Activated naive CD4-positive, alpha-beta T cell treated with anti-CD3 and anti-CD28 coated beads, Interleukin-2, amount 10 ng/mL, durations not matched to agents 7 days and 5 days (primary cell): ENCODE data around the gene ZNF513.

Source experiments
- CTCF ChIA-PET: fragments of 350-600 bp; sonication (Branson Sonifier 250); formaldehyde crosslinking; loops from one replicate; lab custom pipeline; 2021; ENCODE audit warnings: antibody characterized with exemption; lab: Charles Lee
- DNase-seq: peaks from one replicate; pipeline ENCODE4 v3.0.0-alpha.2; 2020
- H3K27ac Mint-ChIP-seq: one replicate; pipeline ENCODE4 v1.8.0; 2021; ENCODE audit warnings: mild to moderate bottlenecking, moderate library complexity, mixed read lengths
- H3K27me3 Mint-ChIP-seq: one replicate; pipeline ENCODE4 v1.8.0; 2021; ENCODE audit warnings: mild to moderate bottlenecking, mixed read lengths
- H3K36me3 Mint-ChIP-seq: one replicate; pipeline ENCODE4 v1.8.0; 2021; ENCODE audit warnings: mixed read lengths
- H3K4me1 Mint-ChIP-seq: one replicate; pipeline ENCODE4 v1.8.0; 2021; ENCODE audit warnings: mixed read lengths
- H3K4me3 Mint-ChIP-seq: one replicate; pipeline ENCODE4 v1.8.0; 2021; ENCODE audit warnings: mild to moderate bottlenecking, moderate library complexity, mixed read lengths
- H3K9me3 Mint-ChIP-seq: one replicate; pipeline ENCODE4 v1.8.0; 2021; ENCODE audit warnings: mixed read lengths

ZNF513 gene

GRCh38 chr2:27408601-27409320 lies 28.2 kb upstream of the ZNF513 start:
- Mint-ChIP-seq H3K9me3 (peaks cover 4% of the 10 kb centered on the region), H3K27ac (peak overlapping the region; percentile 87), H3K4me3 (peak overlapping the region; percentile 81), H3K36me3 (peaks cover 20% of the 10 kb centered on the region), H3K4me1 (peaks cover 45% of the 10 kb centered on the region), H3K27me3 (peaks cover 9% of the 10 kb centered on the region)
- DNase-seq: peak; percentile 33
- CTCF ChIA-PET: interaction anchor here (1.1 to 2.2 kb wide), 6 partner anchors 22 to 274 kb away, joined by 3 to 12 read pairs (median 4); no protein-coding TSS in a partner anchor

- H3K4me3 Mint-ChIP-seq: peak overlapping the region; percentile 81
- peaks cover 9% of the 10 kb centered on the region for H3K27me3 Mint-ChIP-seq
- H3K4me1 Mint-ChIP-seq: peaks cover 50% of the 10 kb centered on the region
- peaks cover 4% of the 10 kb centered on the region for H3K9me3 Mint-ChIP-seq
- peaks cover 24% of the 10 kb centered on the region for H3K36me3 Mint-ChIP-seq
- DNase-seq: no peak
- peak overlapping the region; percentile 87 for H3K27ac Mint-ChIP-seq
- CTCF ChIA-PET: interaction anchor here (1.0 to 1.8 kb wide), 5 partner anchors 13 to 36 kb away, joined by 3 to 4 read pairs (median 4); no protein-coding TSS in a partner anchor
Measured at GRCh38 chr2:27407798-27408491, 27.4 kb upstream of the ZNF513 start.

GRCh38 chr2:27400348-27401135 lies 20.0 kb upstream of the ZNF513 start:
- CTCF ChIA-PET: no interaction called here
- peaks cover 34% of the 10 kb centered on the region for H3K4me1 Mint-ChIP-seq
- peak overlapping the region; percentile 5 for H3K27ac Mint-ChIP-seq
- no peaks in the 10 kb centered on the region for H3K27me3 Mint-ChIP-seq
- no peaks in the 10 kb centered on the region for H3K9me3 Mint-ChIP-seq
- no peak for DNase-seq
- H3K4me3 Mint-ChIP-seq: no peak overlapping the region
- H3K36me3 Mint-ChIP-seq: peaks cover 28% of the 10 kb centered on the region

GRCh38 chr2:27398962-27399361 lies 18.4 kb upstream of the ZNF513 start:
- Mint-ChIP-seq H3K27me3 (no peaks in the 10 kb centered on the region), H3K9me3 (no peaks in the 10 kb centered on the region), H3K4me3 (no peak overlapping the region), H3K4me1 (peaks cover 32% of the 10 kb centered on the region), H3K36me3 (peaks cover 30% of the 10 kb centered on the region), H3K27ac (no peak overlapping the region)
- no peak for DNase-seq
- CTCF ChIA-PET: interaction anchor here (0.6 kb wide), 1 partner anchor 30 kb away, joined by 3 read pairs; the partner anchor contains the start of gene NRBP1

- Mint-ChIP-seq H3K36me3 (peaks cover 26% of the 10 kb centered on the region), H3K4me3 (no peak overlapping the region), H3K9me3 (no peaks in the 10 kb centered on the region), H3K27me3 (no peaks in the 10 kb centered on the region), H3K4me1 (peaks cover 27% of the 10 kb centered on the region), H3K27ac (no peak overlapping the region)
- DNase-seq: no peak
- CTCF ChIA-PET: no interaction called here
Measured at GRCh38 chr2:27393225-27393624, 12.7 kb upstream of the ZNF513 start.

GRCh38 chr2:27390822-27391679 lies 10.5 kb upstream of the ZNF513 start:
- Mint-ChIP-seq H3K36me3 (peaks cover 27% of the 10 kb centered on the region), H3K27me3 (no peaks in the 10 kb centered on the region), H3K4me3 (peak overlapping the region; percentile 43), H3K4me1 (peaks cover 24% of the 10 kb centered on the region), H3K9me3 (no peaks in the 10 kb centered on the region), H3K27ac (peak overlapping the region; percentile 92)
- CTCF ChIA-PET: no interaction called here
- no peak for DNase-seq

GRCh38 chr2:27381577-27382181 lies 1.1 kb upstream of the ZNF513 start:
- H3K9me3 Mint-ChIP-seq: no peaks in the 10 kb centered on the region
- peaks cover 51% of the 10 kb centered on the region for H3K36me3 Mint-ChIP-seq
- H3K27ac Mint-ChIP-seq: peak overlapping the region; percentile 93
- CTCF ChIA-PET: interaction anchor here (1.4 kb wide), 1 partner anchor 48 kb away, joined by 4 read pairs; no protein-coding TSS in a partner anchor
- H3K4me3 Mint-ChIP-seq: peak overlapping the region; percentile 86
- no peak for DNase-seq
- H3K4me1 Mint-ChIP-seq: peaks cover 33% of the 10 kb centered on the region
- H3K27me3 Mint-ChIP-seq: no peaks in the 10 kb centered on the region

- H3K27me3 Mint-ChIP-seq: no peaks in the 10 kb centered on the region
- H3K36me3 Mint-ChIP-seq: peaks cover 57% of the 10 kb centered on the region
- DNase-seq: peak; percentile 79
- H3K4me1 Mint-ChIP-seq: peaks cover 33% of the 10 kb centered on the region
- peak overlapping the region; percentile 93 for H3K27ac Mint-ChIP-seq
- H3K4me3 Mint-ChIP-seq: peak overlapping the region; percentile 86
- CTCF ChIA-PET: interaction anchor here (1.0 to 2.0 kb wide), 4 partner anchors 10 to 303 kb away, joined by 3 to 14 read pairs (median 6); partner anchors contain the start of genes EIF2B4, PPM1G and SNX17
- H3K9me3 Mint-ChIP-seq: no peaks in the 10 kb centered on the region
Measured at GRCh38 chr2:27379836-27380625, 503 bp downstream of the ZNF513 start.

- CTCF ChIA-PET: interaction anchor here (1.0 to 2.0 kb wide), 3 partner anchors 9 to 304 kb away, joined by 6 to 14 read pairs (median 7); partner anchors contain the start of genes EIF2B4 and SNX17
- Mint-ChIP-seq H3K27ac (peak overlapping the region; percentile 93), H3K27me3 (no peaks in the 10 kb centered on the region), H3K4me3 (peak overlapping the region; percentile 86), H3K4me1 (peaks cover 38% of the 10 kb centered on the region), H3K9me3 (no peaks in the 10 kb centered on the region), H3K36me3 (peaks cover 59% of the 10 kb centered on the region)
- DNase-seq: no peak
Measured at GRCh38 chr2:27379383-27379835, 1.1 kb downstream of the ZNF513 start.

GRCh38 chr2:27378809-27379290 lies 1.7 kb downstream of the ZNF513 start:
- CTCF ChIA-PET: interaction anchor here (1.3 kb wide), 1 partner anchor 304 kb away, joined by 7 read pairs; no protein-coding TSS in a partner anchor
- no peaks in the 10 kb centered on the region for H3K9me3 Mint-ChIP-seq
- H3K27ac Mint-ChIP-seq: peak overlapping the region; percentile 93
- DNase-seq: no peak
- H3K27me3 Mint-ChIP-seq: no peaks in the 10 kb centered on the region
- H3K36me3 Mint-ChIP-seq: peaks cover 56% of the 10 kb centered on the region
- H3K4me1 Mint-ChIP-seq: peaks cover 38% of the 10 kb centered on the region
- H3K4me3 Mint-ChIP-seq: peak overlapping the region; percentile 86

GRCh38 chr2:27378096-27378808 lies 2.3 kb downstream of the ZNF513 start:
- no peak for DNase-seq
- peaks cover 43% of the 10 kb centered on the region for H3K4me1 Mint-ChIP-seq
- no peaks in the 10 kb centered on the region for H3K9me3 Mint-ChIP-seq
- no peak overlapping the region for H3K27ac Mint-ChIP-seq
- no peaks in the 10 kb centered on the region for H3K27me3 Mint-ChIP-seq
- H3K36me3 Mint-ChIP-seq: peaks cover 55% of the 10 kb centered on the region
- no peak overlapping the region for H3K4me3 Mint-ChIP-seq
- CTCF ChIA-PET: no interaction called here
